Breast epithelium (tissue), 4 donors: ENCODE data around the gene FMR1NB. TPM values are rescaled to one million over a fixed set of nuclear protein-coding genes. Genes with fewer than 3 reads are reported as not detected.

ENCODE experiments used
- DNase-seq, 2 donors: peaks; one replicate each; pipeline ENCODE4 v3.0.0-alpha.2; 2019; ENCODE audit warnings: low spot score in 2 of 2
- H3K27ac ChIP-seq, 2 donors: fragments of 200-600 bp; sonication (generic) in 1 of 2; one replicate each; pipeline ENCODE4 v1.5.1; 2016 to 2019; ENCODE audit warnings: mild to moderate bottlenecking in 1 of 2
- H3K27me3 ChIP-seq, 2 donors: fragments of 200-600 bp; sonication (generic) in 1 of 2; one replicate each; pipeline versions ENCODE4 v1.5.1 to v1.6.0; 2017 to 2019; ENCODE audit warnings: control low read depth in 1 of 2, mild to moderate bottlenecking in 1 of 2
- H3K36me3 ChIP-seq: fragments of 200-600 bp; one replicate; pipeline ENCODE4 v1.5.1; 2019
- H3K4me1 ChIP-seq, 2 donors: fragments of 200-600 bp; sonication (generic); one replicate each; pipeline ENCODE4 v1.5.1; 2016 to 2019; ENCODE audit warnings: control low read depth in 1 of 2
- H3K4me3 ChIP-seq, 3 donors: fragments of 200-600 bp; sonication (generic); 1 replicate in 2 of 3; 2 replicates in 1 of 3; pipeline ENCODE4 v1.5.1; 2016 to 2019; ENCODE audit warnings: mild to moderate bottlenecking in 3 of 3, moderate library complexity in 2 of 3
- H3K9me3 ChIP-seq, 2 donors: fragments of 200-600 bp; sonication (generic) in 1 of 2; one replicate each; pipeline ENCODE4 v1.5.1; 2016 to 2019; ENCODE audit warnings: control low read depth in 1 of 2
- POLR2A ChIP-seq: fragments of 450-650 bp; IDR thresholded peaks from one replicate; pipeline ENCODE4 v1.6.1; 2016; ENCODE audit warnings: antibody characterized with exemption, mild to moderate bottlenecking, moderate library complexity
- POLR2AphosphoS5 ChIP-seq, 3 donors: sonication (generic); formaldehyde crosslinking; IDR thresholded peaks; one replicate each; pipeline ENCODE4 v1.6.1; 2017; ENCODE audit warnings: antibody characterized with exemption in 3 of 3
- intact Hi-C: fragments of 100-400 bp; cut with DNase I; formaldehyde crosslinking; loops from one replicate; pipeline ENCODE4 v1.15.1; 2023; ENCODE audit warnings: low total_unique reads
- total RNA-seq, 3 donors: library from RNA; depleted of rRNA; stranded (reverse); fragments of >200 nt; gene quantifications; one replicate each; pipeline ENCODE4 v1.1.0, GENCODE V29; 2016
- TF ChIP-seq, protein P1 (sequence below), 3 donors: fragments of 450-650 bp; IDR thresholded peaks; one replicate each; pipeline ENCODE4 v1.5.1; 2016 to 2017; ENCODE audit warnings: antibody characterized with exemption in 3 of 3, mild to moderate bottlenecking in 3 of 3, moderate library complexity in 3 of 3

Gene FMR1NB
- total RNA-seq, 3 donors from 2014 or later, result not detected

DNA sequence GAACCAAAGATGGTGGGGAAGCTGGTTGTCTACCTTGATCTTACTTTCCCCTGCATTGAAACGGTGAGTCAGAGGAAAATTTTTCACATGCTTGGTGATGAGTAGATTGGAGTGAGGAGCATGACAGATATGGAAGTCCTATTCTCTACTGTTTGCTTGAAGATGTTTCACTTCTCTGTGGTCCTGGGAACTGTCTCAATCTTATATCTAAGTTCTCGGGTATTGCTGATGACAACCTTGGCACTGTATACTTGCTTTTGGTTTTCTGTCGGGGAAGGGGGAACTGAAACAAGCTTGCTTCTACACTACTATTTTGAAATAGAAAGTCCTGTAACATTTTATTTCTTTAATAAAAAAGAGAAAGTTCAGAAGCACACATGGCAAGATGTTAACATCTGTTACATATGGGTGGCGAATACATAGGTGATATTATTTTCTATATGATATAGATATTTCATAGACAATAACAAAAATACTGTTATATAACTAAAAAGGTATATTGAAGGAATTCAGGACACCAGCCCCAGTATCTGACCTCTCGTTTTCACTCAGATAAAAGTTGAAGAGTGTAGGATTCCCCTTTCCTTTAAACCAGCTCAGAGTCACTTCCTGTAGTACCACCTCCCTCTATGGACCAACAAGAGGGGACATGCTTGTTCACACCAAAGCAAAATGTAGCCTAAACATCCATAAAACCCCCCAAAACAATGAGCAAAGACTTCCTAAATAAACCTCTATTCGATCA, 88.8 kb downstream of the FMR1NB start:
- intact Hi-C loops, result no loop called here
- TF ChIP-seq, protein P1, sequence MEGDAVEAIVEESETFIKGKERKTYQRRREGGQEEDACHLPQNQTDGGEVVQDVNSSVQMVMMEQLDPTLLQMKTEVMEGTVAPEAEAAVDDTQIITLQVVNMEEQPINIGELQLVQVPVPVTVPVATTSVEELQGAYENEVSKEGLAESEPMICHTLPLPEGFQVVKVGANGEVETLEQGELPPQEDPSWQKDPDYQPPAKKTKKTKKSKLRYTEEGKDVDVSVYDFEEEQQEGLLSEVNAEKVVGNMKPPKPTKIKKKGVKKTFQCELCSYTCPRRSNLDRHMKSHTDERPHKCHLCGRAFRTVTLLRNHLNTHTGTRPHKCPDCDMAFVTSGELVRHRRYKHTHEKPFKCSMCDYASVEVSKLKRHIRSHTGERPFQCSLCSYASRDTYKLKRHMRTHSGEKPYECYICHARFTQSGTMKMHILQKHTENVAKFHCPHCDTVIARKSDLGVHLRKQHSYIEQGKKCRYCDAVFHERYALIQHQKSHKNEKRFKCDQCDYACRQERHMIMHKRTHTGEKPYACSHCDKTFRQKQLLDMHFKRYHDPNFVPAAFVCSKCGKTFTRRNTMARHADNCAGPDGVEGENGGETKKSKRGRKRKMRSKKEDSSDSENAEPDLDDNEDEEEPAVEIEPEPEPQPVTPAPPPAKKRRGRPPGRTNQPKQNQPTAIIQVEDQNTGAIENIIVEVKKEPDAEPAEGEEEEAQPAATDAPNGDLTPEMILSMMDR (IDR thresholded peaks at IDR 0.05), result no peak
- no peak for TF ChIP-seq POLR2AphosphoS5 (IDR thresholded peaks at IDR 0.05)
- TF ChIP-seq POLR2A, result no peak
- no peaks in the 10 kb centered on the region for H3K4me1 ChIP-seq
- H3K4me3 ChIP-seq, result no peak overlapping the region
- peaks cover 0 to 19% of the 10 kb centered on the region in 2 donors for H3K9me3 ChIP-seq
- peaks cover 0 to 10% of the 10 kb centered on the region in 2 donors for H3K27me3 ChIP-seq
- no peaks in the 10 kb centered on the region for H3K36me3 ChIP-seq
- DNase-seq, result no peak
- no peak overlapping the region for H3K27ac ChIP-seq

DNA sequence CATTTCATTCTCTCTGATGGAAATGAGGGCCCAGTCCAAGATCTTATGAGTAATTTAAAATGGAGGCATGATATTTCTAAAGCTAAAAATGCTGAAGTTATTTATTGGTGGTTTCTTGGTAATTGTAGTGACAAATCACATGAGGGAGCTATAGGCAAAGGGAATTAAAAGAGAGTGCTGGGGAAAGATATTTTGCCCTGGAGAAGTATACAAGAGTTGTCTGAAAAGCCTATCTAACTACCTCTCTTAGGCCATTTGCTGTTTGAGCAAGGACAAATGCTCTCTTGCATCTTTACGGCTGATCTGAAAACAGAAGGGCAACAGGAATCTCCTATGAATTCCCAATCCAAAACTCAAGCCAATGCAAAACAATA, 89.4 kb downstream of the FMR1NB start:
- peaks cover 0 to 19% of the 10 kb centered on the region in 2 donors for H3K9me3 ChIP-seq
- intact Hi-C loops, result no loop called here
- H3K4me3 ChIP-seq, result no peak overlapping the region
- TF ChIP-seq POLR2AphosphoS5 (IDR thresholded peaks at IDR 0.05), result no peak
- TF ChIP-seq POLR2A, result no peak
- TF ChIP-seq, protein P1 (IDR thresholded peaks at IDR 0.05), result no peak
- no peak for DNase-seq
- H3K4me1 ChIP-seq, result no peaks in the 10 kb centered on the region
- H3K27me3 ChIP-seq, result peaks cover 0 to 10% of the 10 kb centered on the region in 2 donors
- no peaks in the 10 kb centered on the region for H3K36me3 ChIP-seq
- H3K27ac ChIP-seq, result no peak overlapping the region

Other genes starting within 250 kb of the FMR1NB start
- gene FMR1, start 69.4 kb upstream of the FMR1NB start, total RNA-seq, result 10 to 100 TPM; 38.7 to 52.4 (median 40.0) TPM